CD4-positive, alpha-beta T cell treated with Interleukin-6 at 100 ng/mL for 8 hours (primary cell): ENCODE results near the gene TUBA3E.
"Not testable (repeated sequence)": the region's sequence is repeated elsewhere in the genome, so short reads cannot be mapped to it uniquely, and the experiment has no call there.

Experiments used
- DNase-seq: peaks from one replicate; pipeline ENCODE4 v3.0.0-alpha.2; 2020; ENCODE audit warnings: mixed read lengths, low spot score

The TUBA3E gene

GRCh38 chr2:130143266-130144039 is 54.8 kb downstream of the TUBA3E start:
- DNase-seq = not testable (repeated sequence)

GRCh38 chr2:130142396-130143265 is 55.6 kb downstream of the TUBA3E start:
- DNase-seq = not testable (repeated sequence)
